HG03280 (cell line): ENCODE data around the gene AGAP1.

Experiments used
- ATAC-seq: cut with Tn5 transposase; IDR thresholded peaks from one replicate; pipeline ENCODE4 v1.9.1; 2021; ENCODE audit warnings: mild to moderate bottlenecking, moderate library complexity; ENCODE audit not compliant: unreplicated experiment

AGAP1 gene

GRCh38 chr2:235566931-235567495 is 73.2 kb downstream of the AGAP1 start:
- ATAC-seq = no peak

DNA sequence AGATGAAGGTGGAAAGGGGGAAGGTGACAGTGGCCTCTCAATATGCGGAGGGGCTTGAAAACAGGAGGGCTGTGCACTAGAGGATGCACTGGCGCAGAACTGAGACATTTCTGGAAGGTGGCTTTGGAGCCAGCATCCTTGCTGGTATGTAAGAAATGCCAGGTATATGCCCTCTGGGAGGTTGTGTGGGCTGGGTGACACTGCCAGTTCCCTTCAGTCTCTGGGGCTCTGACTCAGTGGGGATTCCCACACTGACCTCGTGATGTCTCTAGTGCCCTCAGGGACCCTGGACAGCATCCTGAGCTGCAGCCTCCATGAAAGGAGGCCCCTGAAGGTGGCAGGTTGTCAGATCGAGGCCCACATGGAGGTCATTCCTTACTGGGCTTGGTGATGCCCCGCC is 74.0 kb downstream of the AGAP1 start:
- no peak for ATAC-seq

- ATAC-seq = no peak
These were observed 74.6 kb downstream of the AGAP1 start for GRCh38 chr2:235568431-235568830.

DNA sequence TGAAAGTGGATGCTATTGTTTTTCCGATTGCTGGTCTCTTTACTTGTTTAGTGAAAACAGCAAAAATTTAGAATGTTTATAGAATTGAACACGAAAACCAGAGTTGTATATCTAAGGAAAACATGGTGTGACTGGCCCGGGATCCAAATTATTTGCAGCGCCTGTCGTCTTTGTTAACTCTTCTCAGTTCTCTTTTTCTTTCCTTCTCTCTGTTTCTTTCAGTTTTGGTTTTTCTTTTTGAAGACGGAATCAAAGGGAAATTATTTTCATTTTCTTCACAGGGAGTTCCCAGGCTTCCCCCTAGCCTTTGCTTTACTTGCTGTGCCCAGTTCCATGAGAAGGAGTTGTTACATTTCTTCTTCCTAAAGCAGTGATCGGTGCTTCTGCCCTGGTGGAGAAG is 76.0 kb downstream of the AGAP1 start:
- no peak for ATAC-seq

- ATAC-seq = no peak
These were observed 76.4 kb downstream of the AGAP1 start for GRCh38 chr2:235570256-235570655.

DNA sequence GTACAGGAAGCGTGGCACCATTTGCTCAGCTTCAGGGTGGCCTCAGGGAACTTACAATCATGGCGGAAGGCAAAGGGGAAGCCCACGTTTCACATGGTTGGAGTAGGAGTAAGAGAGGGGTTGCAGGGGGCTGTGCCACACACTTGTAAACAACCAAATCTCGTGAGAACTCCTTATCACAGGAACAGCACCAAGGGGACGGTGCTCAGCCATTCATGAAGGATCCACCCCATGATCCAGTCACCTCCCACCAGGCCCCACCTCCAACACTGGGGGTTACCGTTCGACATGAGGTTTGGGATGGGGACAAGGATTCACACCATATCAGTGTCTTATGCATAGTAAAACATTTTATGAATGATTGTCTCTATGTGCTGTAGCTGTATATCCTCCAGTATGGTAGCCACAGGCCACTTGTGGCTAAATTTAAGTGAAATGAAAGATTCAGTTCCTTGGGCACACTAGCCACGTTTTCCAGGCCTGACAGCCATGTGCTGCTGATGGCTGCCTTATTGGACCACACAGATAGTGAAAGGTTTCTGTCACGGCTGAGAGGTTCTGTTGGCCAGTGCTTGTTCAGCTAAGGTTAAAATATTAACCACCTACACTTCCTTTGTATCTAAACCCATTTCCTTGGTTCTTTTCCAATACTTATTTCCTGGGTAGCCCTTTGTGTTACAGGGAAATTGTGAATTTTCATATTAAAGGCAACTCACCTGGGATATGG is 77.3 kb downstream of the AGAP1 start:
- ATAC-seq = no peak

DNA sequence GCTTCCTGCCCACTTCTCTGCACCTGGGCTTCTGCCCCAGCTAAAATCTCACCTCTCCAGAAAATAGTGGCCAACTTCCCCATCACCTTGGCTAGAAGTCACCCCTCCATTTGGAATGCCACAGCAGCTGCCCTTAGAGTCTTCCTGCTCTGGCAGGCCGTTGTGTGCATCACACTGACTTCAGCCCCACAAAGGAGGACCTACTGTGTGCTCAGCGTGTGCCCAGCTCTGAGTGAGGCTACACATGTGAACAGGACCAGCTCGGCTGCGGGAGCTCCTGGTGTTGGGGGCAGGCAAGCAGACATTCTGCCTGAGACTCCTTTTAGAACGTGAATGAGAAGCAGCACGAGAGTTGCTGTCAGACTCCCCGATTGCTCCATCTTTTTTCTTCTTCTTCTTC is 78.7 kb downstream of the AGAP1 start:
- ATAC-seq = no peak

DNA sequence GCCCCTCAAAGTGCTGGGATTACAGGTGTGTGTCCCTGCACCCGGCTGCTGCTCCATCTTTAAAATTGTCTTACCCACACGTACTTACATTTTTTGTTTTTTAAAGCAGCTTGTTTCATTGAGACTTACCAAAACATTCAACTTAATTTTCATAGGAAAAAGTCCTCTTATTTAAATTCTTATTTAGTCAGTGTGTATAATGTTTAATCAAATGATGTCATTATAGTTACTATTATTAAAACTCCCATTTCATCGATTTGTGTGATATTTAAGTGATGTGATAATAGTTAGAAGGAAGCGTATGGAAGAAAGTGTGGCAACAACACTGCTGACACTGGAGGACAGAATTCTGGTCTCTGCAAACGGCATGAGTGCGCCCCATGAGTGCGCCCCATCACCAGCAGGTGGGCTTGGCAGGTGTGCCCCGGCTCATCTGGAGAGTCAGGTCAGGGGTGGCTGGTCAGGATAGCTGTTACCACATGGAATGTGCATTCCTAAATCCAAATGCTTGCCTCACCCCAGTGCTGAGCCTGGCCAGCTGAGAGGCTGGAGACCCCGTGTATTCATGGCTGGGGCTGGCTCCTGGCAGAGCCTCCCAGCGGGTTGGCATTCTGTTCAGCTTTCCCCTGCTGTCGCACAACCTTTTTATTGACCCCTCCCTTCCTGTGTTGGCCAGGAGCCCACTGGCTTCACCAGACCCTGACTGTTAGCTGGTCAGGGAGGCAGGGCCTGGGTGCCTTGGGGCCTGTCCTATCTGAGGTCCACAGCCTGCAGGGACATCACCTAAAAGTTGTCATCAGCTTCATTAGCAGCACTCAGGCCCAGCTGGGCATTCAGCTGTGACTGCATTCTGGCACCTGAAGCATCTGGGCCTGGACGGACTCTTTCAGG is 79.7 kb downstream of the AGAP1 start:
- no peak for ATAC-seq

DNA sequence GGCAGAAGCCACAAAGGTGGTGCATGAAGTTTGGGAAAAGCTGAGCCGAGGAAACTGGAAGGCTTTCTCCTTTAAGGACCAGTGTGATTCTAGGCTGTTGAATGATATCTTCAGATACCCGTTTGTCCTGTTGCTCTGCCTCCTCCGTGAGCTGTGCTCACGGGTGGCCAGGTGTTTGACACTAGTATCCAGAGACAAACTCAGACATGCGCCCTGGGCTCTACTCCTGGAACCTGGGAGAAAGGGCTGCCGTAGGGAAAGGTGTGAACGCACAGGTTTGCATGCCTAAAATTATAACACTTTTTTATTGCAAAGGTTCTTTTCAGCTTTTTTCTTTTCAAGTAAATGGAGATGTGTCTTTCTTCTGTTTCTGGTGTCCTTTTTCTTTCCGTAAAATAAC is 81.6 kb downstream of the AGAP1 start:
- ATAC-seq = no peak

DNA sequence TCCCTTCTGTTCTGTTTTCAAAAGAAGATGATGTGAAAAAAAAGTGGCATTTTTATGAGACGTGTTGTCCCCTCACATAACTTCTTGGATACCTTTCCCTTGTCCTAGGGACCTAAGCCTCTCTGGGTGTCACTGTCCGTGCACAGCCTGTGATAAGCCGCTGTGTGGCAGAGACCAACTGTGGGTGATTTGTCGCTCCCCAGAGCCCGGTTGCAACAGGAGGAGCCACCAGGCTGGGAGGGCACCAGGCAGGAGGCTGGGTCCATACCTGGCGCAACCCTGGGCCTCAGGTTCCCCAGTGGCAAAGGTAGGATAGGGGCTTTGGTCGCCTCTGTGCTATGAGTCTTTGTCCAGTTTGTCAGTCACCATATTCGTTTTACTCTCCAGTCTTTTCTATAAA is 82.1 kb downstream of the AGAP1 start:
- ATAC-seq = no peak

DNA sequence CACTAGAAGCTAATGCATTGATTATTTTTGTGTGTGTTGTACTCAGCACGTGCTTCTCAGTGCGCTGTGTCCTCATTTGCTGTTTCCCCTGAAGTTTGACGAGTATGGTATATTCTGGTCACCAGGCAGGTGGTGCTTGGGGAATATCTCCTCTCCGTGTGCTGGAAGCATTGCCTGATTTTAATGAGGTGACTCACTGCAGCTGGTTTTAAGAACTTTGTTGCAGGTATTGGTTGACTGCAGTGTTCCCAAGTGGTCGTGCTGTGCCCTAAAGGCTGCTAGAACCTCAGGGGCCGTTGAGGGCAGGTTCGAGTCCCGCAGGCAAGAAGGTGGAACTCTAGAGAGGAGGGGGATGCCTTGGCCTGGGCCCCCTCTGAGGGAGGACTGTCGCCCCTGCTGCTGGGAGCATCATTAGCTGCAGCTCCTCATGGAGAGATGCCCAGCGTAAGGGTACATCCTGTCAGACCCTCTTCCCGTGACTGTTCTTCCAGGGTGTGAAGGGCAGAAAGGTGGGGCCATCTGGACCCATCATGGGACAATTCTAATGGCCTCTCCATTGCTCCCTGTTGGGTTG is 82.6 kb downstream of the AGAP1 start:
- ATAC-seq = no peak

- no peak for ATAC-seq
These were observed 83.8 kb downstream of the AGAP1 start for GRCh38 chr2:235577404-235578330.

GRCh38 chr2:235579128-235579527 is 85.3 kb downstream of the AGAP1 start:
- no peak for ATAC-seq

GRCh38 chr2:235580426-235581157 is 86.7 kb downstream of the AGAP1 start:
- ATAC-seq = no peak

- no peak for ATAC-seq
These were observed 88.3 kb downstream of the AGAP1 start for GRCh38 chr2:235582081-235582686.

DNA sequence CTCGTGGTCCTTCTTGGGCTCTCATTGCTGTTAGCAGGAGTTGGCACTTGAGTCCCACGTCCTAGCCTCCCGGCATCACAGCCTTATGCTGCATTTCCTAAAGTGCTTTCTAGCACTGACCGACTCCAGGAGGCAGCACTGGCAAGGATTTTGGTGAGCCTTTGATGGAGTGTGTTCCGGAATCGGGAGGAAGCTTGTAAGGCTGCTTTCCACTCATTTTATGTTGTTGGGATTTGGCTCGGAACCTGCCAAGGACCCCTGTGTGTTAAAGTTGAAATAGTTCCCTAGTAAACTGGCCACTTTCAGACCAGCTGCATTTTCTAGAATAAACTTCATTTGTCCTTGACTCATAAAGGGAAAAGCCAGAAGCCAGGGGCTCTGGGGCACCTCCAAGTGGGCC is 88.9 kb downstream of the AGAP1 start:
- no peak for ATAC-seq

DNA sequence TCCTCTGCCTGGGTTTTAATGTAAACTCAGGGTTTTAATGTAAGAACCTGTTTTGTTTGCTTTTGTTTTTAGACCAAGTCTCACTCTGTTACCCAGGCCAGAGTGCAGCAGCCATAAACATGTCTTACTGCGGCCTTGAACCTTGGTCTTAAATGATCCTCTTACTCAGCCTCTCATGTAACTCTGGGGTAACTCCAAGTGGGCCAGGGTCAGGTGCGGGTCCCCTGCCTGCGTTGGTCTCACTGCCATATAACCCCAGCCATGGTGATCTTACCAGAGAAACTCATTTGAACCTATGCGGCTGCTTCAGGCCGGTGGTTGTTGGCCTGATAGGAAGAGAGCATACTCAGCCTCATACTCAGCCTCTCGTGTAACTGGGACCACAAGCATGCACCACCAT is 89.3 kb downstream of the AGAP1 start:
- ATAC-seq = no peak

GRCh38 chr2:235583925-235584637 is 90.2 kb downstream of the AGAP1 start:
- ATAC-seq = no peak

DNA sequence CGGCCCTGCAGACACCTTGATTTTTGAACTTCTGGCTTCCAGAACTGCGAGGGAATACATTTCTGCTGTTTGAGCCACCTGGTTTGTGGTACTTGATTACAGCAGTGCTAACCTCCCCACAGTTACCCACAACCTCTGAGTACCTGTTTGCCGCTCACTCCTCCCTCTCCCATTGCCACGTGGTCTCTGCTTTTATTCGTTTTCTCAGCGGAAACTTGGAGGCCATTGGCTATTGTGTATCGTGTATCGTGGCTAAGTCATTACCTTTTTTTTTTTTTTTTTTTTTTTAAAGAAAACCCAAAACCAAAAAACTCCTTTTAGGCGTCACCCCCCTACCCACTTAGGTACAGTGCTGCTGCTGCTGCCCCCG is 90.8 kb downstream of the AGAP1 start:
- no peak for ATAC-seq
